Spleen (tissue), 11 donors: Measurements from ENCODE around the gene ITPR2. TPM values are rescaled to one million over a fixed set of nuclear protein-coding genes. Genes with fewer than 3 reads are reported as not detected.

Experiments
- DNase-seq: peaks from one replicate; pipeline ENCODE4 v3.0.0-alpha.2; 2020
- H3K27ac ChIP-seq, 8 donors: fragments of 200-600 bp; sonication (generic) in 7 of 8; 1 replicate in 4 of 8; 2 replicates in 4 of 8; pipeline versions ENCODE4 v1.5.0 to v1.8.0; 2016 to 2021; ENCODE audit warnings: inconsistent platforms in 4 of 8, mild to moderate bottlenecking in 4 of 8, moderate library complexity in 1 of 8
- H3K27me3 ChIP-seq, 7 donors: fragments of 200-600 bp; sonication (generic) in 6 of 7; replicated peaks in 1 of 7; 1 replicate in 4 of 7; 2 replicates in 3 of 7; pipeline versions ENCODE4 v1.5.0 to v1.8.0; 2016 to 2021; ENCODE audit warnings: inconsistent platforms in 3 of 7, mild to moderate bottlenecking in 1 of 7
- H3K36me3 ChIP-seq, 6 donors: fragments of 200-600 bp; sonication (generic) in 5 of 6; 1 replicate in 4 of 6; 2 replicates in 2 of 6; pipeline versions ENCODE4 v1.5.0 to v1.8.0; 2016 to 2021; ENCODE audit warnings: inconsistent platforms in 2 of 6
- H3K4me1 ChIP-seq, 6 donors: fragments of 200-600 bp; sonication (generic) in 5 of 6; 1 replicate in 3 of 6; 2 replicates in 3 of 6; pipeline versions ENCODE4 v1.5.0 to v1.8.0; 2016 to 2021; ENCODE audit warnings: inconsistent platforms in 3 of 6
- H3K4me3 ChIP-seq, 8 donors: fragments of 200-600 bp; sonication (generic) in 7 of 8; 1 replicate in 4 of 8; 2 replicates in 4 of 8; pipeline versions ENCODE4 v1.5.0 to v1.8.0; 2016 to 2021; ENCODE audit warnings: inconsistent platforms in 4 of 8, mild to moderate bottlenecking in 4 of 8, moderate library complexity in 2 of 8
- H3K9me3 ChIP-seq, 8 donors: fragments of 200-600 bp; sonication (generic) in 7 of 8; 1 replicate in 4 of 8; 2 replicates in 4 of 8; pipeline versions ENCODE4 v1.5.0 to v1.8.0; 2016 to 2021; ENCODE audit warnings: inconsistent platforms in 4 of 8
- CTCF ChIP-seq, 11 experiments: fragments of 200-600 bp in 7 of 11; fragments of 450-650 bp in 4 of 11; sonication (generic) in 4 of 11; IDR thresholded peaks in 8 of 11; conservative IDR thresholded peaks in 3 of 11; 1 replicate in 7 of 11; 2 replicates in 4 of 11; pipeline versions ENCODE4 v1.4.0 to v1.8.0; 2016 to 2021; ENCODE audit warnings: antibody characterized with exemption in 11 of 11, inconsistent platforms in 4 of 11, mild to moderate bottlenecking in 1 of 11
- POLR2A ChIP-seq, 3 donors: fragments of 450-650 bp; IDR thresholded peaks; one replicate each; pipeline ENCODE4 v1.5.1; 2017; ENCODE audit warnings: antibody characterized with exemption in 3 of 3, mild to moderate bottlenecking in 1 of 3
- POLR2AphosphoS5 ChIP-seq, 3 donors: sonication (generic); formaldehyde crosslinking; IDR thresholded peaks; one replicate each; pipeline ENCODE4 v1.5.1; 2017; ENCODE audit warnings: antibody characterized with exemption in 3 of 3
- WGBS, 5 donors: extraction: QIAGEN DNeasy Blood & Tissue Kit in 3 of 5; methylation state at CpG; one replicate each; pipeline versions ENCODE4 v1.1.5 to v1.1.7; 2013 to 2018; 5-methylcytosine and 5-hydroxymethylcytosine counted together
- intact Hi-C: fragments of 100-400 bp; cut with DNase I; formaldehyde crosslinking; loops from one replicate; pipeline ENCODE4 v1.15.0; 2023; ENCODE audit warnings: low total_unique reads
- polyA plus RNA-seq, 3 donors: library from polyadenylated mRNA; stranded (reverse); fragments of 200-250 nt; gene quantifications; one replicate each; pipeline ENCODE4 v1.2.1, GENCODE V29; 2013
- total RNA-seq, 7 donors: library from RNA; depleted of rRNA in 3 of 7; stranded (reverse); fragments of >200 nt in 3 of 7; fragmentation: NEBNext Ultra II Directional in 4 of 7; extraction: Animal tissue kit (Norgen Biotek cat#: 25700) in 4 of 7; gene quantifications; one replicate each; pipeline versions ENCODE4 v1.1.0 to v1.2.1, GENCODE V29; 2016 to 2021
- donor health status: healthy with polysubstance abuse.
- donor health status: DM: no; HTN: no; CAD: no; lungs with moderate emphysema.
- donor health status: DM: no; HTN: no; CAD: no.
- donor health status: Bipolar disorder and iron deficiency.
- donor health status: healthy.
- donor health status: DM: no; HTN: no; CAD: no.
- donor health status: DM: yes; HTN: yes; CAD: no.

ITPR2 gene
- total and polyA plus RNA-seq, 10 donors: 3.2 to 105 (median 60.4) TPM

- TF ChIP-seq POLR2A (IDR thresholded peaks at IDR 0.05) (no peak), CTCF (IDR thresholded peaks at IDR 0.05 in 8 of 11, conservative IDR thresholded peaks at IDR 0.05 in 3 of 11) (no peak), POLR2AphosphoS5 (IDR thresholded peaks at IDR 0.05) (no peak)
- H3K4me3 ChIP-seq: no peak overlapping the region
- intact Hi-C loops: no loop called here
- H3K27ac ChIP-seq: no peak overlapping the region
- no peaks in the 10 kb centered on the region for H3K27me3 ChIP-seq
- H3K36me3 ChIP-seq: peaks cover 0 to 80% (median 12%) of the 10 kb centered on the region in 6 donors
- DNase-seq: no peak
- H3K9me3 ChIP-seq: no peaks in the 10 kb centered on the region
- whole genome bisulfite sequencing, 5 donors: 90 to 96% (median 94%) methylated on average over 1 of the region's 1 CpG
- H3K4me1 ChIP-seq: no peaks in the 10 kb centered on the region
Measured at GRCh38 chr12:26389343-26389742, 443.7 kb downstream of the ITPR2 start.

GRCh38 chr12:26384536-26384935 is 448.5 kb downstream of the ITPR2 start:
- Histone ChIP-seq H3K27ac (no peak overlapping the region), H3K4me1 (no peaks in the 10 kb centered on the region), H3K4me3 (no peak overlapping the region), H3K9me3 (peaks cover 0 to 6% (median 0%) of the 10 kb centered on the region in 8 donors), H3K36me3 (peaks cover 0 to 63% (median 9%) of the 10 kb centered on the region in 6 donors), H3K27me3 (no peaks in the 10 kb centered on the region)
- no peak for DNase-seq
- intact Hi-C loops: no loop called here
- TF ChIP-seq CTCF (IDR thresholded peaks at IDR 0.05 in 8 of 11, conservative IDR thresholded peaks at IDR 0.05 in 3 of 11) (no peak), POLR2AphosphoS5 (IDR thresholded peaks at IDR 0.05) (no peak), POLR2A (IDR thresholded peaks at IDR 0.05) (no peak)
- 82 to 97% (median 88%) methylated on average over 1 of the region's 1 CpG for WGBS, 5 donors

GRCh38 chr12:26383041-26383440 is 450.0 kb downstream of the ITPR2 start:
- Histone ChIP-seq H3K36me3 (peaks cover 0 to 52% (median 9%) of the 10 kb centered on the region in 6 donors), H3K4me3 (no peak overlapping the region), H3K27me3 (no peaks in the 10 kb centered on the region), H3K27ac (no peak overlapping the region), H3K4me1 (peaks cover 0 to 13% (median 3%) of the 10 kb centered on the region in 6 donors), H3K9me3 (peaks cover 0 to 6% (median 0%) of the 10 kb centered on the region in 8 donors)
- no peak for TF ChIP-seq POLR2AphosphoS5 (IDR thresholded peaks at IDR 0.05)
- no peak for TF ChIP-seq CTCF (IDR thresholded peaks at IDR 0.05 in 8 of 11, conservative IDR thresholded peaks at IDR 0.05 in 3 of 11)
- TF ChIP-seq POLR2A (IDR thresholded peaks at IDR 0.05): no peak
- DNase-seq: no peak
- WGBS, 5 donors: 88 to 100% (median 96%) methylated on average over 1 of the region's 1 CpG
- intact Hi-C loops: no loop called here

GRCh38 chr12:26380897-26381296 is 452.1 kb downstream of the ITPR2 start:
- peaks cover 0 to 6% (median 0%) of the 10 kb centered on the region in 8 donors for H3K9me3 ChIP-seq
- H3K4me1 ChIP-seq: peaks cover 0 to 16% (median 3%) of the 10 kb centered on the region in 6 donors
- TF ChIP-seq POLR2A (IDR thresholded peaks at IDR 0.05): no peak
- no peak for TF ChIP-seq POLR2AphosphoS5 (IDR thresholded peaks at IDR 0.05)
- TF ChIP-seq CTCF (IDR thresholded peaks at IDR 0.05 in 8 of 11, conservative IDR thresholded peaks at IDR 0.05 in 3 of 11): no peak
- intact Hi-C loops: no loop called here
- no peak overlapping the region for H3K27ac ChIP-seq
- WGBS, 5 donors: 62 to 94% (median 74%) methylated on average over 1 of the region's 1 CpG
- DNase-seq: no peak
- no peaks in the 10 kb centered on the region for H3K27me3 ChIP-seq
- H3K4me3 ChIP-seq: no peak overlapping the region
- H3K36me3 ChIP-seq: peaks cover 0 to 37% (median under 1%) of the 10 kb centered on the region in 6 donors
